SJSA1 (cell line): ENCODE measurements around the gene TMEM238L. TPM values are rescaled to one million over a fixed set of nuclear protein-coding genes. Genes with fewer than 3 reads are reported as not detected.

Experiments used
- DNase-seq, 2 experiments: peaks; one replicate each; pipeline ENCODE4 v3.0.0-alpha.2; 2015 to 2020; ENCODE audit warnings: low spot score in 2 of 2, low read depth in 1 of 2
- H3K27ac ChIP-seq: fragments of 250-450 bp; sonication (Bioruptor Pico); 2 replicates; pipeline ENCODE4 v1.5.1; 2020; ENCODE audit warnings: mild to moderate bottlenecking, moderate library complexity
- H3K27me3 ChIP-seq: fragments of 250-450 bp; sonication (Bioruptor Pico); replicated peaks from 2 replicates; pipeline ENCODE4 v1.5.1; 2020; ENCODE audit warnings: mild to moderate bottlenecking, moderate library complexity
- H3K36me3 ChIP-seq: fragments of 250-450 bp; sonication (Bioruptor Pico); 2 replicates; pipeline ENCODE4 v1.5.1; 2020; ENCODE audit warnings: mild to moderate bottlenecking
- H3K4me1 ChIP-seq: fragments of 250-450 bp; sonication (Bioruptor Pico); replicated peaks from 2 replicates; pipeline ENCODE4 v1.6.1; 2021; ENCODE audit warnings: mild to moderate bottlenecking
- H3K4me3 ChIP-seq: fragments of 250-450 bp; sonication (Bioruptor Pico); 2 replicates; pipeline ENCODE4 v1.5.1; 2020; ENCODE audit warnings: mild to moderate bottlenecking
- H3K9me3 ChIP-seq: fragments of 250-450 bp; sonication (Bioruptor Pico); replicated peaks from 2 replicates; pipeline ENCODE4 v1.5.1; 2020; ENCODE audit warnings: mild to moderate bottlenecking
- total RNA-seq: library from RNA; depleted of rRNA; stranded (reverse); fragments of >200 nt; shearing (Covaris generic); gene quantifications from 2 replicates; pipeline ENCODE4 v1.2.3, GENCODE V29; 2014

TMEM238L gene
- total RNA-seq, 1 experiment from 2014 or later = not detected

DNA sequence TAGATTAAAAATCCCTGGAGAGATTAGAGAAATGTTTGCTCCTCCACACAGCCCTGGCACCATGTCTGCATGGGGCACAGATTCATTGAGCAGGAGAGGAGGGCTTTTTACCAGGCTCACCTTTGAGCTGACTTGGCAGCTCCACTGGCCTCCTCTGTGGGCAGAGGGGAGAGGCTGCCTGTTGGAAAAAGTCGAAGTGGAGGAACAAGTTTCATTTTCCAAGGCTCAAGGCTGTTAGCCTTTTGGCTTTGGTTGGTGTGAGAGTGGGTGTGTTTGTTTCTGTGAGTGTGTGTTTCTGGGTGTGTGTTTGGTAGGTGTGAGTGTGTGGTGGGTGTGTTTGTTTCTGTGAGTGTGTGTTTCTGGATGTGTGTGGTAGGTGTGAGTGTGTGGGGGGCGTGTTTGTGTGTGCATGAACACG is 5.6 kb downstream of the TMEM238L start:
- no peak overlapping the region for H3K27ac ChIP-seq
- no peaks in the 10 kb centered on the region for H3K36me3 ChIP-seq
- no peak for DNase-seq
- H3K27me3 ChIP-seq = no peaks in the 10 kb centered on the region
- H3K4me3 ChIP-seq = no peak overlapping the region
- no peaks in the 10 kb centered on the region for H3K9me3 ChIP-seq
- no peaks in the 10 kb centered on the region for H3K4me1 ChIP-seq

DNA sequence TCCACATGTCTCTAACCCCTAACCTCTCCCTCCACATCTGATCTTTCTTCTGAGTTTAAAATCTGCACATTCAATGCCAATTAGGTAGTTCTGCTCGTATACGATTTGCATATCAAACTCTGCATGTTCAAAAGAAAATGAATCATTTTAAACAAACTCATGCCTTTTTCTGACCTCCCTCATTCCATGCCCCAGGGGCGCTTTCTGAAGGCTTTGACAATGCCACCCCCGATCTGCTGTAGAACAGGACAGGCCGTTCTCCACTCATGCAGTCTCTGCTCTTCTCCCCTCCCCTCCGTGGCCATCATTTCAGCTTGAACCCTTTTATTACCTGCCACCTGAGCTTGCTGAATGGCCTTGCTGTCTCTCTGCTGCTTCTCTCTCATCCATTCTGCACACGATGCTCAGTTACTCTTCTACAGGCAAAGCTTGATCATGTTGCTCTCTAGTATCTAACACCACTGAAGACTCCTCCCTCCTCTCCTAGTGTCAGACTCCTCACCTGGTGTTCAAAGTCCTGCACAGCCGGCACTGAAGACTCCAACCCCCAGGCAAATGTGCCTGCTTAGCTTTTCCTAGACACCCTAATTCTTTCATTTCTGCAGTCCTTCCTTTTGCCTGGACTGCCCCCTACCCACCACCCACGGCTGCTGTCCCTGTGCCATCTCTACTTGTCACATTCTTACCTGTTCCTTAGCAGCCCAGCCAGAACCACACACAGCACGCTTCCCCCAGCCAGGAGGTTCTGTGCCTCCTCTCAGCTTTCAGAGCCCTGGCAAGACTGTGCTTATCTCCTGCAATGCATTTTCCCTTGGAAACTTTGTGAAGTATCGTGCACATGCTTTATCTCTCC is 6.2 kb downstream of the TMEM238L start:
- H3K4me1 ChIP-seq = no peaks in the 10 kb centered on the region
- no peak for DNase-seq
- no peaks in the 10 kb centered on the region for H3K36me3 ChIP-seq
- no peaks in the 10 kb centered on the region for H3K9me3 ChIP-seq
- H3K27ac ChIP-seq = no peak overlapping the region
- no peak overlapping the region for H3K4me3 ChIP-seq
- H3K27me3 ChIP-seq = no peaks in the 10 kb centered on the region

DNA sequence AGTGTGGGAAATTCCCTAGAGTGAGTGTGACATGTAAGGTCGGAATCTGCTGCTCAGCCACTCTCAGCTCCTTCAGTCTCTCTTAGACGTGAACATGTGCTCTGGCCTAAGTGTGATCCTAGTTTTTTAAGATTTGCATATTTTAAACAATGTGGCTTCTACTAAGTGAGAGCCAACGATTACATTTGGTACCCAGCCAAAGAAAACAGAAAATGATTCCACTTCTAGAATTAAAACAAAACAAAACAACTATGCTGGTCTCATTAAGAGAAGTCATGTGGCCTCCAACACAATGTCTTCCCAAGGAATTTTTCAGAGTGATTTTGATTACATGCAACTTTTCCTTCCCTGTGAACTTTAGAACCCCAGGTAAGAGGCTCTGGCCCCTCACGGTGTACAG is 10.1 kb downstream of the TMEM238L start:
- H3K4me3 ChIP-seq = no peak overlapping the region
- peak in 1 of 2 experiments; percentile 2 for DNase-seq
- H3K27ac ChIP-seq = no peak overlapping the region
- H3K9me3 ChIP-seq = no peaks in the 10 kb centered on the region
- no peaks in the 10 kb centered on the region for H3K27me3 ChIP-seq
- no peaks in the 10 kb centered on the region for H3K36me3 ChIP-seq
- no peaks in the 10 kb centered on the region for H3K4me1 ChIP-seq

DNA sequence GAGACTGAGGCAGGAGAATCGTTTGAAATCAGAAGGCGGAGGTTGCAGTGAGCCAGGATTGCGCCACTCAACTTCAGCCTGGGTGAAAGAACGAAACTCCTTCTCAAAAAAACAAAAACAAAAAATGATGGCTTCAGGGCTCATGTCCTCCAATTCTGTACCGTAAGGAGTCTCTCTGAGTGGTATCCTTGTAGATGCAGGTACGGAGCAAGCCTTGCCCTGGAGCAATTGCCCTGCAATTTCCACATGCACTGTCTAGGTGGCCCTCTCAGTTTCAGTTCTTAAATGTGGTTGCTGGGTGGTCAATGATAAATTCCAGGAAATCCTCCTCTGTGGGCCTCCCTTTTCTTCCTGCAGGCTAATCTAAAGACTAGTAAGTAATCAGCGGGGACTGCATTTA is 10.6 kb downstream of the TMEM238L start:
- no peaks in the 10 kb centered on the region for H3K36me3 ChIP-seq
- H3K27me3 ChIP-seq = no peaks in the 10 kb centered on the region
- peak in 1 of 2 experiments; percentile 3 for DNase-seq
- no peak overlapping the region for H3K4me3 ChIP-seq
- H3K27ac ChIP-seq = no peak overlapping the region
- no peaks in the 10 kb centered on the region for H3K9me3 ChIP-seq
- H3K4me1 ChIP-seq = no peaks in the 10 kb centered on the region

DNA sequence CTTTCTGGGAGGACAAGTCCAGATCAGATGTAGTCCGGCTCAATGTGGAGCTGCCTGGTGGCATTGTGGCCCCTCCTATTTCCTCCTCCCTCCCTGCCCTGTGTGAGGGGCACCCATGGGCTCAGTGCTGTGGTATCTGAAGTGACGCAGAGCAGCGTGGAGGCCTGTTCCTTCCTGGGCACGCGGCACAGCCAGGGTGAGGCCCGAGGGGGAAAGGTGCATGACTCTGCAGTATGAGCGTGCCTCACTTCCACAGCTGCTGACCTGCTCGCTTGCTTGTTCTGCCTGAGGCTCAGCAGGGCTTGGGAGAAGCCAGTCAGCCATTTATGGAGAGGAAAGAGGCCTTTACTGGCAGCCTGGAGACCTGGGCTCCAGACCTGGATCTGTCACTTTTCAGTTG is 11.7 kb downstream of the TMEM238L start:
- Histone ChIP-seq H3K27ac (no peak overlapping the region), H3K9me3 (no peaks in the 10 kb centered on the region), H3K4me3 (no peak overlapping the region), H3K4me1 (no peaks in the 10 kb centered on the region), H3K36me3 (no peaks in the 10 kb centered on the region), H3K27me3 (no peaks in the 10 kb centered on the region)
- no peak for DNase-seq

DNA sequence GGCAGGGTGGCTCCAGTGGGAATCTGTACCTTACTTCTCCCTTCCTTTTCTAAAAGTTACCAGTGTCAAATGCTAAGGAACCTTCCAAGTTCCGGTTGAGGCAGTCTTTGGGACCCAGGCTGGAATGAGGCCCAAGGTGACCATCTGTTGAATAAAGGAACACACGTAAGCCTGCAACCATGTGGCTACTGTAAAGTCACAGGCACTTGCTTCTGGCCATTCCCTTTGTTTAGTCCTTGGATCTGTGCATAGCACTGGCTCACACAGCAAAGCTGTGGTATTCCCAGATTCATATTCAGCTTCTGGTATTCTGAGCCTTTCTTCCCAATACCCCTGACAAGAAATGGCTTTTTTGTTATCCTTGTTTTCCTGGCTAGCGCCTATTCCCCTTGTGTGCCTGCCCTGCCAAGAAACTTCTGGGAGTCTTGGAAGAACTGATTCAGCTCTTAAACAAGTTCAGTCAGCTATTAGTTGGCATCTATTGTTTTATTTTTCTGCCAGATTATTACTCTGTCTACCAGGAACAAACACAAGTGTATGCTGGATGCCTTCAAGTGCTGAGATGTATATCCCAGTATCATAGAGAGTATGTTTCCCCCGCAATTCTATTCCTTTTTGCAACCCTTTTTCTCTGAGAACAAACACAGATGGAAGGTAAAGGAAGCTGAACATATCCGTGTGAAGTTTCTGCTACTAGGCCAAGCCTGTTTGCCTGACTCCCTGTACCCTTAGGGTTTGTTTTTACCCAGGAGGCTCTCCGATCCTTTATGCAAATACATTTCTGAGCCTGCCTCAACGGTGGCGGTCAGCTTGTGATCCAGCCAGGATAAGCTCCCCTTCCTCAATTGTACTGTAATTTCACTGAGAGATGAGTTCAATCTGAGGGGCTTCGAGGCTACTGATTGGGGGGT is 13.2 kb downstream of the TMEM238L start:
- Histone ChIP-seq H3K36me3 (no peaks in the 10 kb centered on the region), H3K27ac (no peak overlapping the region), H3K27me3 (no peaks in the 10 kb centered on the region), H3K4me1 (no peaks in the 10 kb centered on the region), H3K4me3 (no peak overlapping the region), H3K9me3 (no peaks in the 10 kb centered on the region)
- DNase-seq = no peak

DNA sequence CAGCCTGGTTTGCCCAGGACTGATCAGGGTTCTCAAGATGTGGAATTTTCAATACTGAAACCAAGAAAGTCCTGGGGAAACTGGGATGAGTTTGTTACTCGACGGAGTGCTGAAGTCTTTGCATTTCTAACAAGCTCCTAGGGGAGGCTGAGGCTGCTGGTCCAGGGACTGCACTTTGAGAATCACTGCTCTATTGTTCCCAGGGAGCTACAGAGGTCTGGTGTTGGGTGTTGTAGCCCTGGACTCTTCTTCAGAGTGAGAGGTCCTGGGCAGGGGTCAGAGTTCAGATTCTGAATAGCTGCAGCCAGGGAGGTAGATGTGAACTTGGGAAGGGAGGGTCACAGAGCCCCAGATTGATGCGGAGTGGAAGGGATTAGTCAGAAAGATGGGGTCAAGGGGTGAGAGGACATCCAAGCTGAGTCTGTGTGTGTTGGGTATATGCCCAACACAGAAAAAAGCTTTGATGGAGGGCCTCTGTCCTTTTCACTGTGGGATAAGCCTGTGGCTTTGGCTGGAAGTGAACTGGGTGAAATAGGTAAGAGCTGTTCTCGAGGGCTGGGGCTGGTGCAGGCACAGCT is 14.1 kb downstream of the TMEM238L start:
- Histone ChIP-seq H3K27me3 (no peaks in the 10 kb centered on the region), H3K4me1 (no peaks in the 10 kb centered on the region), H3K4me3 (no peak overlapping the region), H3K9me3 (no peaks in the 10 kb centered on the region), H3K27ac (no peak overlapping the region), H3K36me3 (no peaks in the 10 kb centered on the region)
- no peak for DNase-seq

DNA sequence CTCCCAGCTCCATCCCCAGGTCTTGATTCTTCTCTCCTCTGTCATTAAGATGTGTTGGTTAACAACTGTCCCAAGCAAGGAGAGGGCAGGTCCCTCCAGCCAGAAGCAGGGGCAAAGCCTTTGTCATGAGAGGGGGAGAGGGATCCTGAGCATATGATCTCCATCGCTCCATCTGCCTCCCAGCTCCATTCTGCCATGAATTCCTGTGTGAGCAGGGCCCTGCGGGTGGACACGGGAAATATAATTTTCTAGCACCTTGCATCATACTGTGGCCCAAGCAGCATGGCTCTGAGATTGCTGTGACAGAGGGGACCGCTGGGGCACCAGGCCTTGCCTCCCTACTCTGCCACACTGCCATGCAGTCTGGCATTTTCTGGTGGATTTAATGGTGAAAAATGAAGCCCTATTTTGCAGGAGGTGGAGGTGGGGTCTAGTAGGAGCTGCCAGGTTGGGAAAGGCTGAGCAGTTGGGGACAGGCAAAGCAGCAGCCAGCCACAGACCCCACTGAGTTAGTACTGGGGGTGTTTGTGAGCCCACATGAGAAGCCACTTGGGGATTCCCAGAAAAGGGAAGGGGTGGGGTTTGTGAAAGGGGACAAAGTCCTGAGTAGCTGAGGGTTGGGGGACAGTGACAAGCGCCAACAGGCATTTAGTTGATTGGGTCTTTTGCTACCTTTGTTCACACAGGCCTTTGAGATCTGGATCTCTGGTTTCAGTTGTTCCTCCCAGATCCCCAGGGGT is 16.4 kb downstream of the TMEM238L start:
- Histone ChIP-seq H3K27ac (no peak overlapping the region), H3K36me3 (no peaks in the 10 kb centered on the region), H3K9me3 (no peaks in the 10 kb centered on the region), H3K4me1 (no peaks in the 10 kb centered on the region), H3K27me3 (no peaks in the 10 kb centered on the region), H3K4me3 (no peak overlapping the region)
- no peak for DNase-seq

DNA sequence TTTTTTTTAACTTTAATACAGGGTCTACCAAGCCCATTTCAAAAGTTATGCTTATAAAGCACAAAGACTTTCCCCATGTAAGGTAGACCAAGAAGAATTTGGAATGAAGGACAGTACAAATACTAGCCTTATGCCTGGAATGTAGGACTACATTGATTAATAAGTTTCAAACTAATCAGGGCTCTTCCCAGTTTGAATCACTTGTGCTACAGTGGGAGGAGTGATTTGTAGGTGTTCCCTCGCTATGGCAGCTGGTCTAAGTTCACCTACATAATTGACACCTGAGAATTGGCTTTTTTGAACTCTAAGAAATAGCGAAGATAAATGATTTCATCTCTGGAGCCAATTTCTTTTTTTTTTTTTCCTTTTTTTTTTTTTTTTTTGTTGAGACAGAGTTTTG is 18.6 kb downstream of the TMEM238L start:
- DNase-seq = no peak
- Histone ChIP-seq H3K36me3 (no peaks in the 10 kb centered on the region), H3K27ac (no peak overlapping the region), H3K27me3 (no peaks in the 10 kb centered on the region), H3K9me3 (no peaks in the 10 kb centered on the region), H3K4me3 (no peak overlapping the region), H3K4me1 (no peaks in the 10 kb centered on the region)

DNA sequence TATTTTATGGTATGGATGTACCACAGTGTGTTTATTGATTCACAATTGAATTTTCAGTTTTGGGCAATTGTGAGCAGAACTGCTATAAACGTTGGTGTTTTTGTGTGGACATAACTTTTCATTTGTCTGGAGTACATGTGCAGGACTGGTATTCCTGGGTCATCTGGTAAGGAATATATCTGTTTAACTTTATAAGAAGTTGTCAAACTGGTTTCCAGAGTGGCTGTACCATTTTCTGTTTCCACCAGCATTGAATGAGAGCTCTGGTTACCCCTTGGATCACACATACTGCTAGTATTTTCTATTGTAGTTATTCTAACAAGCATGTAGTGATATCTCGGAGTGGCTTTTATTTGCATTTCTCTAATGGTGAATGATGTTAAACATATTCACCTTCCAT is 24.3 kb downstream of the TMEM238L start:
- no peaks in the 10 kb centered on the region for H3K4me1 ChIP-seq
- H3K27me3 ChIP-seq = no peaks in the 10 kb centered on the region
- no peak for DNase-seq
- H3K36me3 ChIP-seq = no peaks in the 10 kb centered on the region
- no peaks in the 10 kb centered on the region for H3K9me3 ChIP-seq
- no peak overlapping the region for H3K27ac ChIP-seq
- no peak overlapping the region for H3K4me3 ChIP-seq

DNA sequence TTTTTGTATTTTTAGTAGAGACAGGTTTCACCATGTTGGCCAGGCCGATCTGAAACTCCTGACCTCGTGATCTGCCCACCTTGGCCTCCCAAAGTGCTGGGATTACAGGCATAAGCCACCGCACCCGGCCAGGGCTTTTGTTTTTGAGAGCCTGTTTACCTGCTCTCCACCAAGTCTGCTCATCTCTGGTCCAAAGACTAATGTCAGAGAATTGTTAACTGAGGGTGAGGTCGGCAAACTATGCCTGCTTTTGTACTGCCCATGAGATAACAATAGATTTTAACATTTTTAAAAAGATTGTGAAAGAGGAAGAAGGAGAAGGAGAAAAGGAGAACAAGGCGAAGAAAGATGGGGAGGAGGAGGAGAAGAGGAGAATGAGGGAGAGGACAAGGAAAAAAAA is 26.0 kb downstream of the TMEM238L start:
- Histone ChIP-seq H3K27me3 (no peaks in the 10 kb centered on the region), H3K9me3 (no peaks in the 10 kb centered on the region), H3K36me3 (no peaks in the 10 kb centered on the region), H3K4me1 (no peaks in the 10 kb centered on the region), H3K27ac (no peak overlapping the region), H3K4me3 (no peak overlapping the region)
- no peak for DNase-seq

DNA sequence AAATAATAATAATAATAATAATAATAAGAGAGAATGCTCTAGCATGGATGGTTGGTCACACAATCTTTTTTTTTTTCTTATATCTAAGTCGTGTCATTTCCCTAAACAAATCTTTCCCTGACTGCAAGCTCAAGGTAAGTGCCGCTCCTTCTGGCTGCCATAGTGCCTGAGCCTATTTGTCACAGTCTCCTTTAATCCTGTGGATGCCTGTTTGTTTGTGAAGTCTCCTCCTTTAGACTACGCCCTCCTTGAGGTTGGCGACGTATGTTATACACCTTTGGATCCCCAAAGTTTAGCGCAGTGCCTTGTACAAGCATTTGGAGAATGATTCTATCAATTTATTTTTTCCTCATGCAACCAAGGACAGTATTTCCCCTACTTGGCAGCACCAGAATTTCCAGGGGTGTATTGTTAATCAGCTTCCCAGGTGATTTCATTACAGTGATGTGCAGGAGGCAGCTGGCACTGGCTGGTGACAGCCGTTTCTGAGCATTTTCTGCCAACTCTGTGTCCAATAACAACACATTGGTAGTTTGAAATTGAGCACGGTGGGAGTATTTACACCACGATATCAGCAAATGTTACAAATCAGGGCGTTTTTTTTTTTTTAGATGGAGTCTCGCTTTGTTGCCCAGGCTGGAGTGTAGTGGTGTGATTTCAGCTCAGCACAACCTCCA is 26.6 kb downstream of the TMEM238L start:
- Histone ChIP-seq H3K27me3 (no peaks in the 10 kb centered on the region), H3K9me3 (peaks cover 3% of the 10 kb centered on the region; the same call in 1 of the 2 replicates), H3K36me3 (no peaks in the 10 kb centered on the region), H3K4me1 (no peaks in the 10 kb centered on the region), H3K27ac (no peak overlapping the region), H3K4me3 (no peak overlapping the region)
- no peak for DNase-seq

DNA sequence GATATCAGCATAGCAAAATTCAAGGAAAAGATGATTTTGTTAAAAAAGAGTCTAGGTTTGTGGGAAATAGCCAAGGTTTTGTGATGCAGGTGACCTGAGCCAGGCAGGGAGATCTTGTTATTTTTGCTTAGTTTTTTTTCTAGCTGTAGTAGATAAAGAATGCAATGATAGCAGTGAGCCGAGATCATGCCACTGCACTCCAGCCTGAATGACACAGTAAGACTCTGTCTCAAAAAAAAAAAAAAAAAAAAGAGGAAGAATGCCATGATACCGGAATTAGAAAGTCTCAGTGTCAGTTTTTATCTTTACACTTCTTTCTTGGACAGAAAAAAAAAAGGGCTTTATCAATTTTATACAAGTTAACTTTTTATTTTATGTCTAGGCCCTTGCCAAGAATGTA is 27.5 kb downstream of the TMEM238L start:
- DNase-seq = no peak
- peaks cover 7% of the 10 kb centered on the region; the same call in 1 of the 2 replicates for H3K9me3 ChIP-seq
- no peaks in the 10 kb centered on the region for H3K4me1 ChIP-seq
- H3K4me3 ChIP-seq = no peak overlapping the region
- H3K27me3 ChIP-seq = no peaks in the 10 kb centered on the region
- H3K36me3 ChIP-seq = no peaks in the 10 kb centered on the region
- H3K27ac ChIP-seq = no peak overlapping the region
